HG02884 (cell line): ENCODE measurements around the gene SLC48A1.

Experiments
- ATAC-seq: cut with Tn5 transposase; IDR thresholded peaks from one replicate; pipeline ENCODE4 v1.9.1; 2021; ENCODE audit warnings: mild to moderate bottlenecking, moderate library complexity; ENCODE audit not compliant: unreplicated experiment

The SLC48A1 gene

GRCh38 chr12:47757840-47758583 lies 15.0 kb upstream of the SLC48A1 start:
- no peak for ATAC-seq

- no peak for ATAC-seq
Observed at GRCh38 chr12:47758584-47758833, 14.5 kb upstream of the SLC48A1 start.

GRCh38 chr12:47758834-47759690 lies 14.0 kb upstream of the SLC48A1 start, which contains the start of gene RAPGEF3:
Gene RAPGEF3 (minus strand): TSS chr12:47758880. CDS start chr12:47758556, 324 bp downstream.
- ATAC-seq = peak; percentile 45

DNA sequence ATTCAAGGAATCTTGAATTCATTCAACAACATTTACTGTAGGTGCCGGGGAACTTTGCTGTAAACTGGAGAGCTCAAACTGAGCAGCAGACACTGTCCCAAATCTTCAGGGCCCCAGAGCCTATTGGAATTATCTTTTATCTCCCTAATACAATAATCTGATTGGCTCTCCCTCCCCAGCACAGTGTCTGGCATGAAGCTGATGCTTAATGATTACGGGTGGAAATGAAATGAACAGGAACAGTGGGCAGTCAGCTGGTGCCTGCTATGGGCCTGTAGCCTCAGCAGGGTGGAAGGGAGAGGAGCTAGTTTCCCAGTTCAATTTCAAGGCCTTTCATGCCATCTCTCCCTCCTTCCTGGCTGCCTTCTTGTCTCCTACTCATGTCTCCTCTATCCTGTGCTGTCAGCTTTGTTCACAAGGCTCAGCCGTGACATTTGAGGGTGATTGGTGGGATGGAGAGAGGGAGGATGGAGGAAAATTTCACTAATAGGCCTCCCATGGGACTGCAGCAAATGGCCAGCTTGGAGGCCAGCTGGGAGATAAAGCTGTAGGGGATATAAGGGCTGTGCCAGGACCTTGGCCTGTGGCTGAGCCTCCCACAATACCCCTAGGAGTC lies 10.1 kb upstream of the SLC48A1 start:
- ATAC-seq = no peak

DNA sequence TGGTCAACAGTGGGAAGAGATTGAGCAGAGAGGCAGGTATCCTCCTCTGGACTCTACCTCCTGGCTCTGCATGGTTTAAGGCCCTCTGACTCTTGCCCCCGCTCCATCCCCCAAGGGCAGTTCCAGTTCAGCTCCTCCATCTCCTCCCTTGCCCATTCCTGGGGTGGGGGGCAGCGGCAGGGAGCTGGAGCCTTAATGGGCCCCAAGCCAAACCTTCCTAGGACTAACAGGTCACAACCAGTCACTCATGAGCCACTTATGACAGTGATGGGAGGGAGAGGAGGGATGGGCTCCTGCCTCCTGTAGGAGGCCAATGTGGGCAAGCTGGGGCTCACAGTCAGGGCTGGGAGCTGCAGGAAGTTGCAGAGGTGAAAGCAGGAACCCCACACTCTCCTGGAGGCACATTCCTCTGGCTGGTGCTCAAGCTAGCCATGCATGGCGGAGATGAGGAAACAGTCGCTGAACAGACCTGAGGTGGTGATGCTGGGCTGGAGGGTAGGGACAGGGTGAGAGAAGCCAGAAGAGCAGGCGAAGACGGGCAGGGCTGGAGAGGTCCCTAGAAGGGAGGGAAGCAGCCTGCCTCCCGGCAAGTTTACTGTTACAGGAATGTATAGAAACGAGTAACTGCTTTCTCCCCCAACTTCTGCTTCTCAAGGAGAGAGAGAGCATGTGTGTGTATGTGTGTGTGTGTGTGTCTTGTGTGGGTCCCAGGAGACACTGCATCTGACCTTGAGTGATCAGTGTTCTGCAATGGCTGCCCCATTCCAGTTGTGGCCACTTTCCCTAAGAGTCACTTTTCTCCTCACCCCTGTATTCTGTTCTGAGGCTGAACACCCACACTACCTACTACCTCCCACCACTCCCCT lies 9.3 kb upstream of the SLC48A1 start:
- ATAC-seq = no peak

DNA sequence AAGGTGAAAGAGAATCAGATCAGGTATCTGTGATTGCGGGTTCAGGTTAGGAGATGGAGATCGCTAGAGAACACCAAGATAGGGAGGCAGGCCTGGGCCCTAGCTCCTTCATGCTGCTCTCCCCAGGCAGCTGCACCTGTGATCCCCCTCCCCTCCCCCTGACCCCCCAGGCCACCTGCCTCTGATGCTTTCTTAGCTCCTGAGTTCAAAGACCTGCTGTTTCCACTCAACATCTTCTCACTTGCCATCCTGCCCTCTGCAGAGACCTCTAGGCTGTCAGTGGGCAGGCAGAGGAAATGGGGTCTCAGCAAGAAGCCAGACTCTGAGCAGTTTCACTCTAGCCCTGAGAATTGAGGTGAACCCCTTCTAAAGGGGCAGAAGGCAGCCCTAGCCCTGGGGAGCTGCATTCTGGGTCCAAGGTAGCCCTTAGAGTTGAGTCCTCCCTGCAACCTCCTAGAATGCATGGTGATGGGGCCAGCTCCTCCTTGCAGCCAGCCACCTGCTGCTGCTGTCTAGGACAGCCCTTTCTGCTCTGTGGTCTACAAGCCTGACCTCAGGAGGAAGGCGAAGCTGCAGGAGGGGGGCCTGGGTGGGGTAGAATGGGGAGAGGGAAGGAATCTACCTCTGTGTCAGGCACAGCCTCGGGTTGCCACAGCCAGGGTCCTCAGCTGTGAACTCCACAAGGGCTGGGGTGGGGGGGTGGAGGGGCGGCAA lies 6.4 kb upstream of the SLC48A1 start:
- ATAC-seq = no peak

DNA sequence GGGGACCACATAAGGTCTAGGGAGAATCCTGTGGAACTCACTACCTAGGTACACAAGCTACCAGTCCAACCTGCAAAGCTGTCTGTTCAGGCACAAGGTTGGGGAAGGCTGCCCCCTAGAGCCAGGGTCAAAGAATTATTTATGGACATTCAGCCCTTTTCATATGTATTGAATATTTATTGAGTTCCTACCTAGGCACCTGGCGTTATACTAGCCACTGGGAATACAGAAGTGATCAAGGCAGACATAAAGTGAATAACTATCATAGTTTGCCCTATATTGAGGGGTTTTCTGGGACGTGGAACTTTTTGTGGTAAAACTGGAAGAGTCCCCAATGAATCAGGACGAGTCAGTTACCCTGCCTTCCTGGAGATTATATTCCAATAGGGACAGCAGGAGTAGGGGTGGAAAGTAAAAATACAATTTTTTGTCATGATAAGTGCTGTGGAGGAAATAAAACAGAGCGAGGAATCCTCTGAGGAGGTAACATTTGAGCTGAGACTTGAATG lies 5.8 kb upstream of the SLC48A1 start:
- ATAC-seq = no peak

DNA sequence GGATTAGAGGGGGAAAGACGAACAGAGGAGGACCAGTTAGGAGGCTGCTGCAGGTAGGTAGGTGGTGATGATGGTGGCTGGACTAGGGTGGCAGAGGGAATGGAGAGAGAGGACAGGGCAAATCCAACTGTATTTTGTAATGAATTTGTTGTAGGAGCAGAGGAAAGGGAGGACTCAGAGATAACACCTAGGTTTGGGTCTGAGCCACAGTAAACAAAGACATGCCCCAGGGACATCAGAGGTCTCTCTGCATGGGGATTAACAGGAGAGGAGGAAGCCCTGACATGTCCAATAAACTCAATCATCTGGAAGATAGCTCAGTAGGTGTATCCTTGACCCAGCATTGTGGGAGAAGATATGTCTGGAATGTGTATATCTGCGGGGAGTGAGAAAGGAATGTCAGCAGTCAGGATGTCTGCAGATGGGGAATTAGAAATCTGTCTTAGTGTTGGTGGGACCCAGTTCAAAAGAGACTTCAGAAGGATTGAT lies 4.7 kb upstream of the SLC48A1 start:
- no peak for ATAC-seq

DNA sequence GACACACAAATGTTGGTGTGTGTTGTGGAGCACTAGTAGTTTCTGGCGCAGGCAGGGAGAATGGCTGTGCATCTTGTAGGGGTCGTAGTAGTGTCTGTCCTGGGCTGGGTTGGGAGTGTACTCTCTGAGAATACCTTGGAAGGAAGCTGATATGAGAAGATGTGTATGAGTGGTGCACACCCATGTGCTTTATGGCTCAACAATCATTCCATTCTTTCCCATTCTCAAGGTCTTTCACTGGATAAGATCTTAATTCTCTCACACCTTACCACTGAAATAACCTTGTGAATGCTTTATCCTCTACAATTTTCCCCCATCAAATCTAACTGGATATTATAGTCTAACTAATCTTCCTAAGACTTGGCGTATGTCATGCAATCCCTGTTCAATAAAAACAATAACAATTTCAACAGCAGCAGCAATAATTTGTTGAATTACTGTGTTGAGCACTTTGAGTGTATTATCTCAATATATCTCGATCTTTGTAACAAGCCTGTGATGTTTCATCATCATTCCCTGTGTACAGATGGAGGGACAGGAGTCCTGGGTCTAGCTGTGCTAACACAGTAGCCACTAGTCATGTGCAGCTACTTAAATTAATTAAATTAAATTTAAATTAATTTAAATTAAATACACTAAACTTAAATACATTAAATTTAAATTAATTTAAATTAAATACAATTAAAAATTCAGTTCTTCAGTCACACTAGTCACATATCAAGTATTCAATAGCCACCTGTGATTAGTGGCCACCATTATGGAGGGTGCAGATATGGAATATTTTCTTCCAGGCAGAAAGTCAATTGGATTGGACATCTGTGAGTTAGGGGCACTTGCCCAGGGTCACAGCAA lies 3.6 kb upstream of the SLC48A1 start:
- ATAC-seq = no peak

- no peak for ATAC-seq
Observed at GRCh38 chr12:47770086-47770726, 2.8 kb upstream of the SLC48A1 start.

DNA sequence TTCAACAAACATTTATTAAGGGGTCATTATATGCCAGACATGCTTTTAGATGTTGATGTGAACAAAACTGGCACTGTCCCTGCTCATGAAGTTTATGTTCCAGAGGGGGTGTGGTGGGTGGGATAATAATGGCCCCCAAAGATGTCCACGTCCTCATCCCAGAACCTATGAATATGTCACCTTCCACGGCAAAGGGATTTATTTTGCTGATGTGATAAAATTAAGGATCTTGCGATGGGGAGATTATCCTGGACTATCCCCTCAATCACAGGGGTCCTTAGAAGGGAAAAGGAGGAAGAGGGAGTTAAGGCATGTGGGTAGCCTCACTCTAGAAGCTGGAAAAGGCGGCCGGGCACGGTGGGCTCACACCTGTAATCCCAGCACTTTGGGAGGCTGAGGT lies 1.7 kb upstream of the SLC48A1 start:
- ATAC-seq = no peak

DNA sequence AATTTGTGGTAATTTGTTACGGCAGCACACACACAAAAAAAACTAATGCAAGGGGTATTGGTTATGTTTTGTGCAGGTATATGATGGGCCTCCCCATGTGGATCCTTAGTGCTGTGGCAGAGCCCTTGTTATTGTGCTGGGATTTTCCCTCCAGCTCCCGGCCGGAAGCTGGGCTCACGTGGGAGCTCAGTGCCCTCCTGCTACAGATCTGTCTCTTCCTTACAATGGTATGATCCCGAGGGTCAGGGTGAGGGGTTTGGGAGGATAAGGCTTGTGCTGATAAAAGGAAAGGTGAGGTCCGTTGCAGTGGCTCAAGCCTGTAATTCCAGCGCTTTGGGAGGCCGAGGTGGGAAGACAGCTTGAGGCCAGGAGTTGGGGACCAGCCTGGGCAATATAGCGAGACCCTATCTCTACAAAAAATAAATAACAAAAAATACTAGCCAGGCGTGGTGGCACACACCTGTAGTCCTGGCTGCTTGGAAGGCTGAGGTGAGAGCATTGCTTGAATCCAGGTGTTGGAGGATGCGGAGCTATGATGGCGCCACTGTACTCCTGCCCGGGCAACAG lies 861 bp upstream of the SLC48A1 start:
- ATAC-seq = no peak

- no peak for ATAC-seq
Observed at GRCh38 chr12:47772738-47773061, 338 bp upstream of the SLC48A1 start.

- ATAC-seq = no peak
Observed at GRCh38 chr12:47773858-47774580, 981 bp downstream of the SLC48A1 start.

DNA sequence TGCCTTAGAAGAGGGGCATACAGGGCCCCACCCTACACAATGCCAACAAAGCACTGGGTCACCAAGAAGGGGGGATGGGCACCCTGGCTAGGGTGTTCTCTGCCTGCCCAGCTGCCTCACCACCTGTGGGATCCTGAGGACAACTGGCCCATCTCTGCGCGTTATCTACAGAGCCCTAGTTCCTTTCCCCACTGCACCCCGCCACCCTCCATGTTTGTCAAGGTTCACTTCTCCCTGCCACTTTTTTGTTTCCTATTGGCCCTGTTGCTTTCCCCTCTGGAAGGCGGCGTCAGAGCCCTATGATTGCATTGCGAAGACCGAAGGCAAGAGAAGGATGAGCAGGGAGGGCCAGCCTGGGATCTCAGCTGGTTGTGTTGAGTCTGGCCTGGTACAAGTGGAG lies 1.6 kb downstream of the SLC48A1 start:
- no peak for ATAC-seq

- no peak for ATAC-seq
Observed at GRCh38 chr12:47775100-47775911, 2.3 kb downstream of the SLC48A1 start.
